Suprapubic skin (tissue), 4 donors: Measurements from ENCODE around the gene DUSP7.

Source experiments
- POLR2A ChIP-seq, 2 donors: fragments of 450-650 bp; IDR thresholded peaks; one replicate each; pipeline ENCODE4 v1.6.1; 2017; ENCODE audit warnings: antibody characterized with exemption in 2 of 2, mild to moderate bottlenecking in 2 of 2, moderate library complexity in 2 of 2
- POLR2AphosphoS5 ChIP-seq, 3 donors: sonication (generic); formaldehyde crosslinking; IDR thresholded peaks; one replicate each; pipeline ENCODE4 v1.6.1; 2017; ENCODE audit warnings: antibody characterized with exemption in 3 of 3
- TF ChIP-seq, protein P1 (sequence below), 2 donors: fragments of 200-600 bp in 1 of 2; fragments of 450-650 bp in 1 of 2; sonication (generic) in 1 of 2; IDR thresholded peaks; one replicate each; pipeline ENCODE4 v1.5.1; 2016 to 2019; ENCODE audit warnings: antibody characterized with exemption in 2 of 2, mild to moderate bottlenecking in 1 of 2, moderate library complexity in 1 of 2

DNA sequence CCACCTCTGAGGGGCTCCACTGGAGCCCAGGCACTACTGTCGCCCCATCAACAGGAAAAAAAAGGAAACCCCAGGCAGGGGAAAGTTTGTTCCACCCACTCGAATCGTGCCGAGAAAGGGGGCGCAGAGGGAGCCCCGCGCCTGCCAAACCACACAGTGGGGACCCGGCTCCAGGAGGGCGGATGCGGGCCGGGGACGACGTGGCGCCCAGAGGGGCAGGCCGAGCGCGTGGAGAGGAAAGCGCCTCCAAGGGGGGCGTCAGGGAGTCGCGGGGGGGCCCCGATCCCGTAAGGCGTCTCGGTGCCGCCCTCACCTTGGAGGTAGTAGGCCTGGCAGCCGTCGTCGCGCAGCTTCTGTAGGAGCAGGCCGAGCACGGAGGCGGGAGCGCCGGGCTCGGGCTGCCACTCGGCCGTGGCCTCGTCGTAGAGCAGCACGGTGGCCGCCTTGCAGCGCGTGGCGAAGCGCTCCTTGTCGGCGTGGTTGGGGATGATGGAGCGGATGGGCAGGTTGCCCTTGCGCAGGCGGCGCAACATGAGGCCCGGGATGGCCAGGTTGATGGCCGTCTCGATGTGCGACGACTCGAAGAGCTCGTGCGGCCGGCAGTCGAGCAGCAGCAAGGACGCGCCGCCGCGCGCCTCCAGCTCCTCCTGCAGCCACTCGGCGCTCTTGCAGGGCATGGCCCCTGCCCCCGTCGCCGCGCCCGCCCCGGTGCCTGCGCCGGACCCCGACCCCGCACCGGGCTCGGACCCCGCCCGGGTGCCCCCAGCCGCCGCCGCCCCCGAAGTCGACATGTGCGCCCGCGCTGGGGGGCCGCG lies 627 bp downstream of the DUSP7 start:
- TF ChIP-seq, protein P1, sequence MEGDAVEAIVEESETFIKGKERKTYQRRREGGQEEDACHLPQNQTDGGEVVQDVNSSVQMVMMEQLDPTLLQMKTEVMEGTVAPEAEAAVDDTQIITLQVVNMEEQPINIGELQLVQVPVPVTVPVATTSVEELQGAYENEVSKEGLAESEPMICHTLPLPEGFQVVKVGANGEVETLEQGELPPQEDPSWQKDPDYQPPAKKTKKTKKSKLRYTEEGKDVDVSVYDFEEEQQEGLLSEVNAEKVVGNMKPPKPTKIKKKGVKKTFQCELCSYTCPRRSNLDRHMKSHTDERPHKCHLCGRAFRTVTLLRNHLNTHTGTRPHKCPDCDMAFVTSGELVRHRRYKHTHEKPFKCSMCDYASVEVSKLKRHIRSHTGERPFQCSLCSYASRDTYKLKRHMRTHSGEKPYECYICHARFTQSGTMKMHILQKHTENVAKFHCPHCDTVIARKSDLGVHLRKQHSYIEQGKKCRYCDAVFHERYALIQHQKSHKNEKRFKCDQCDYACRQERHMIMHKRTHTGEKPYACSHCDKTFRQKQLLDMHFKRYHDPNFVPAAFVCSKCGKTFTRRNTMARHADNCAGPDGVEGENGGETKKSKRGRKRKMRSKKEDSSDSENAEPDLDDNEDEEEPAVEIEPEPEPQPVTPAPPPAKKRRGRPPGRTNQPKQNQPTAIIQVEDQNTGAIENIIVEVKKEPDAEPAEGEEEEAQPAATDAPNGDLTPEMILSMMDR (IDR thresholded peaks at IDR 0.05), result no peak
- TF ChIP-seq POLR2AphosphoS5 (IDR thresholded peaks at IDR 0.05), result no peak
- TF ChIP-seq POLR2A (IDR thresholded peaks at IDR 0.05), result no peak
